Measurements from ENCODE around the gene MYBBP1A. TPM values are rescaled to one million over a fixed set of nuclear protein-coding genes. Genes with fewer than 3 reads are reported as not detected.

Gene MYBBP1A
- total and polyA plus RNA-seq, 2 experiments from 2014 or later: 70.7 to 213 TPM

DNA sequence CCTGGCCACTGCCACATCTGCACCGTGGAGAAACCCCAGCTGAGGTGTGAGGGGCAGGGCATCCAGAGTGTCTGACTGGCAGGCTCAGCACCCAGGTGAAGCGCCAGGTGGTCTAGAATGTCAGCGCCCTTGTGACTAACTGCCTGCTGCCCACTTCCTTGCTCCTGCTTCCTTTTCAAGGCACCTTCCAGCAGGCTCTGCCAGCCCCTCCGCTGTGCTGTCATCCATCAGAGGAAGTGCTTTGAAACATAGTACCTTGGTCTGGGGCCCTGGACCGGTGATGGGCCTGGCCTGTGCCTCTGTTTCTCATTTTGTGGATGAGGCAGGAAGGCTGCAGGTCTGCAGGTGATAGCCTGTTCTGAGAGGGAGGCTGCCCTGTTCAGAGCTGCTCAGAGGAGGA, 51.0 kb downstream of the MYBBP1A start:
- H3K27ac ChIP-seq (ENCODE audit: low read depth): no peak overlapping the region
- no peaks in the 10 kb centered on the region for H3K36me3 Mint-ChIP-seq (ENCODE audit: low read depth)
- H3F3A ChIP-seq (replicated peaks; ENCODE audit: low read depth): no peaks in the 10 kb centered on the region; the same call in 1 of the 2 replicates
- no peaks in the 10 kb centered on the region for H4K20me1 ChIP-seq (replicated peaks; ENCODE audit: insufficient read depth)
- no peak overlapping the region for H3K27ac Mint-ChIP-seq
- H3K4me3 Mint-ChIP-seq: no peak overlapping the region
- peaks cover 28% of the 10 kb centered on the region for H3K27me3 ChIP-seq (ENCODE audit: insufficient read depth)
- H3K27me3 Mint-ChIP-seq (ENCODE audit: insufficient read depth, low read depth, poor library complexity): peaks cover 53% of the 10 kb centered on the region
- no peak overlapping the region for H3K4me3 ChIP-seq
- no peak overlapping the region for H2AFZ ChIP-seq
- H3K4me1 ChIP-seq (ENCODE audit: insufficient read depth): peaks cover 4% of the 10 kb centered on the region; the same call in 1 of the 2 replicates
- H3K9me3 Mint-ChIP-seq: no peaks in the 10 kb centered on the region; the same call in 2 of the 3 replicates
- ATAC-seq (no peak), DNase-seq (ENCODE audit: low spot score) (no peak)
- no peaks in the 10 kb centered on the region for H3K79me2 ChIP-seq (replicated peaks; ENCODE audit: insufficient read depth)
- peaks cover 18% of the 10 kb centered on the region for H3K4me1 Mint-ChIP-seq
- no peak overlapping the region for H3K4me2 ChIP-seq
- no peak for TF ChIP-seq POLR2AphosphoS5 (IDR thresholded peaks at IDR 0.05; ENCODE audit: low read depth)
- TF ChIP-seq EZH2 (IDR thresholded peaks at IDR 0.05; ENCODE audit: low read depth, unreplicated experiment): no peak
- TF ChIP-seq, protein P1, sequence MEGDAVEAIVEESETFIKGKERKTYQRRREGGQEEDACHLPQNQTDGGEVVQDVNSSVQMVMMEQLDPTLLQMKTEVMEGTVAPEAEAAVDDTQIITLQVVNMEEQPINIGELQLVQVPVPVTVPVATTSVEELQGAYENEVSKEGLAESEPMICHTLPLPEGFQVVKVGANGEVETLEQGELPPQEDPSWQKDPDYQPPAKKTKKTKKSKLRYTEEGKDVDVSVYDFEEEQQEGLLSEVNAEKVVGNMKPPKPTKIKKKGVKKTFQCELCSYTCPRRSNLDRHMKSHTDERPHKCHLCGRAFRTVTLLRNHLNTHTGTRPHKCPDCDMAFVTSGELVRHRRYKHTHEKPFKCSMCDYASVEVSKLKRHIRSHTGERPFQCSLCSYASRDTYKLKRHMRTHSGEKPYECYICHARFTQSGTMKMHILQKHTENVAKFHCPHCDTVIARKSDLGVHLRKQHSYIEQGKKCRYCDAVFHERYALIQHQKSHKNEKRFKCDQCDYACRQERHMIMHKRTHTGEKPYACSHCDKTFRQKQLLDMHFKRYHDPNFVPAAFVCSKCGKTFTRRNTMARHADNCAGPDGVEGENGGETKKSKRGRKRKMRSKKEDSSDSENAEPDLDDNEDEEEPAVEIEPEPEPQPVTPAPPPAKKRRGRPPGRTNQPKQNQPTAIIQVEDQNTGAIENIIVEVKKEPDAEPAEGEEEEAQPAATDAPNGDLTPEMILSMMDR (conservative IDR thresholded peaks at IDR 0.05; ENCODE audit: low read depth in 2 of 2): no peak
- no peak for TF ChIP-seq STAT1 (IDR thresholded peaks at IDR 0.05; ENCODE audit: unreplicated experiment)
- no peak for TF ChIP-seq NANOG (IDR thresholded peaks at IDR 0.05; ENCODE audit: borderline replicate concordance)
- no peak for TF ChIP-seq CREB1 (CRISPR knock-in tag; IDR thresholded peaks at IDR 0.05; ENCODE audit: low read depth)
- TF ChIP-seq EZH2phosphoT487 (IDR thresholded peaks at IDR 0.05; ENCODE audit: unreplicated experiment): no peak
- TF ChIP-seq ZNF462 (CRISPR knock-in tag; IDR thresholded peaks at IDR 0.05): no peak
- H3K9me2 ChIP-seq (ENCODE audit: insufficient read depth): no peaks in the 10 kb centered on the region
- H3K36me3 ChIP-seq (ENCODE audit: insufficient read depth): no peaks in the 10 kb centered on the region
